Measurements from ENCODE around the gene GIPC3. TPM values are rescaled to one million over a fixed set of nuclear protein-coding genes. Genes with fewer than 3 reads are reported as not detected.

GIPC3 gene, protein sequence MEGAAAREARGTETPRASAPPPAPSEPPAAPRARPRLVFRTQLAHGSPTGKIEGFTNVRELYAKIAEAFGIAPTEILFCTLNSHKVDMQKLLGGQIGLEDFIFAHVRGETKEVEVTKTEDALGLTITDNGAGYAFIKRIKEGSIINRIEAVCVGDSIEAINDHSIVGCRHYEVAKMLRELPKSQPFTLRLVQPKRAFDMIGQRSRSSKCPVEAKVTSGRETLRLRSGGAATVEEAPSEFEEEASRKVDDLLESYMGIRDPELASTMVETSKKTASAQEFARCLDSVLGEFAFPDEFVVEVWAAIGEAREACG
- 0.27 to 0.42 TPM (median 0.31 TPM) in 5 replicates for total RNA-seq (2022; extraction: Qiagen RNA extraction; ENCODE audit: low read depth)

DNA sequence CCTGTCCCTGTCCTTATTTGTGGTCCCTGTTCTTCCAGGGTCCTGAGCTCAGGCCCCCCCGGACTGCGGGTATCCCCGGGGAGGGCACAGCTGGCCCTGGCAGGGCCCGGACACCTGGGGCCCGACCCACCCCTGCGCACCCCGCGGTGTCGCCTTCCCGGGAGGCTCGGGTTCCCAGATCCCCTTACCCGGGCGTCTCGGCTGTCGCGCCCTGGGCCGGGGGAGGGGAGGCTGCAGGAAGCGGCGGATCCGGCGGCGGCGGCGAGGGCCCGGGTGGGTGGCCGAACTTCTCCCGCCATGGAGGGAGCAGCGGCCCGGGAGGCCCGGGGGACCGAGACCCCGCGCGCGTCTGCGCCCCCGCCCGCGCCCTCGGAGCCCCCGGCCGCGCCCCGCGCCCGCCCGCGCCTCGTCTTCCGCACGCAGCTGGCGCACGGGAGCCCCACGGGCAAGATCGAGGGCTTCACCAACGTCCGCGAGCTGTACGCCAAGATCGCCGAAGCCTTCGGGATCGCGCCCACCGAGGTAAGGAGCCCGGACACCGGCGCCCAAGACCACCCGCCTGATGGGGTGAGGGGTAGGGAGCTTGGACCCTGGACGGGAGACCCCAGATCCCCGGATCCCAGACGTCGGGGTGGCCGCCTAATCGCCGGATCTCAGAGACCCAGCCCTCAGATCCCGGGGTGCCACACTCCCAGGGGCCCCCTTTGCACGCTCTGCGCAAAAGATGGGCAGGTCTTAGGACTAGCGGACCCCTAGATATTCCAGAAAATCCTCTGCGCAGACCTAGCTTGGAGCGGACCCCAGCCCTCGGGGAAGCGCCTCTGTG is at the start of gene GIPC3:
Gene GIPC3, plus strand, starts transcription at position 178 of the 826 bp plus-strand sequence. Its CDS starts 120 bp downstream, at position 298.

DNA sequence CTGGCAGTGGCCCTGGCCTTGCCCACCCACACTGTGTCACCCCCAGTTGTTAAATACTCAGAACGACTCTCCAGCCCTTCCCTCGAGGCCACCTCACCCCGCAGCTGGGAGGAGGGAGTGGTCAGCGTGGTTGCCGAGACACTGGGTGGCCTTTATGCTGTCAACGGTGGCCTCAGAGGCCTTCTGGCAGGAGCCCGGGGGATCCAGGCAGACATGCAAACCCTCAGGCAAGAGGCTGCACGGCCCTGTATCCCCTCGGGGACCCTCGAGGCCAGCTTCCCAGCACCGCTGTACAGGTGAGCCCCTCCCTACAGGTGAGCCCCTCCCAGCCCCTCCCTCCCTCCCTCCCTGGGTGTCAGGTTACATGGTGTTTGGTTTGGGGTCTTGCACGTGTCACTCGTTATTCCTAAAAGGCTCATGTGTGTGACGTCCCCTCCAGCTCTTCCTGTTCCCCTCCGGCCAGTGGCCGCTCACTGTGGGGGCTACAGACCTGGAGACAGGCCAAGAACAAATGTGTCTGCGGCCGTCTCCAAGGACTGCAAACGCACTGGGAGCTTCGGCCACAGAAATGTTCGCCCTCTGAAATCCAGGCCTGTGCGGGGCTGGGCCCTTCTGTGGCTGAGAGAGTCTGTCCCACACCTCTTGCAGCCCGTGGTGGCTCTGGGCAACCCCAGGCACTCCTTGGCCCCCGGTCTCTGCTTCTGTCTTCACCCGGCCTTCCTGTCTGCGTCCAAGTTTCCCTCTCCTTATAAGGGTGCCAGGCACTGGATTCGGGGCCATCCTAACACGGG is 46.1 kb upstream of the GIPC3 start, which contains the start of gene TEKTIP1:
Gene TEKTIP1, plus strand, starts transcription at position 210 of the 791 bp plus-strand sequence. Its CDS starts 4 bp downstream, at position 214.

DNA sequence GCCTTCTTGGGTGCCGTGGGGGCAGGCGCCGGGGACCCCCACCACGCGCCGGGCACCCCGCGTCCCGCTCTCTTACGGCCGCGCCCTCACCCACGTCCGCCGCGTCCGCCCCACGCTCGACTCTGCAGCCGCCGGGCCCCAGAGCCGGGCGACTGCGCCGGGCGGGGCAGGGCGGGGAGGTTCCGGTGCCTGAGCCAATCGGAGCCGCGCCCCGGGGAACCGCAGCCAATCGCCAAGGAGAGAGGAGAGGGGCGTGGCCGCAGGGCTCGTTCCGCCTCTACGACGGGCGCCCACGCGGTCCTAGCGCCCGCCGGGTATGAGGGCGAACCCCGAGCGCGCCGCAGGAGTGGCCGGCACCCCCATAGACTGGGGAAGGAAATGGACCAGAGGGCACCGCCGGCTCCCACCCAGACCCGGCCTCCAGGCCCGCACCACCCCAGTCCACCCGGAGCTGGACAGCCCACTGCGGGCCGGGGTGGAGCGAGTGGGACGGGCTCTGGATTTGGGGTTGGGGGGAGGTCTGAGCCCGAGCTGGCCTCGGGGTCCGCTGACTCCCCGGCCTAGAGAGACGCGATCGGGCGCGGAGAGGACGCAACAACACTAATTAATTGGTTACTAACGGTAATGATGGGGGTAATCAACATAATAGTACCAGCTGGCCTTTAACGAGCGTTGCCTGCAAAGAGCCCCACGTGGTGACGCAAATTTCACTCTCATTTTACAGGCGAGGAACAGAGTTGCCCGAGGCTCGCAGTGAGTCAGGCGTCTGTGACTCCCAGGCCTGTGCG is 27.6 kb upstream of the GIPC3 start, which contains the start of gene MFSD12:
Gene MFSD12, minus strand, starts transcription at position 126 of the 788 bp plus-strand sequence. CDS start 183 bp downstream, outside the sequence.

DNA sequence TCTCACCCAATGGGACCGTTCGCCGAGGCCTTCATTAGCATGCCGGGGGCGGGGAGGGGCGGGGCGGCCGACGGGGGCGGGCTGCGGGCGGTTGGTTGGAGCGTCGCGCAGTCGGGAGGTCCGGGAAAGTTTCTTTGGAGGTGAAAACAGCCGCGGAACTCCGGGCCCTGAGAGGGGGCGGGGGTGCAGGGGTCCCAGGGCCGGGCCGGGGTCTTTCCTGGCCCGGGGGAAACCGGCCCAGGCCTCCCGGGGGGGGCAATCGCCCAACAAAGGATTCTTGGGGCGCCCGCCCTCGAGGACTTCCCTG is 12.5 kb upstream of the GIPC3 start, which contains the start of gene HMG20B:
Gene HMG20B, plus strand, starts transcription at position 90 of the 307 bp plus-strand sequence. CDS start 366 bp downstream, outside the sequence.

DNA sequence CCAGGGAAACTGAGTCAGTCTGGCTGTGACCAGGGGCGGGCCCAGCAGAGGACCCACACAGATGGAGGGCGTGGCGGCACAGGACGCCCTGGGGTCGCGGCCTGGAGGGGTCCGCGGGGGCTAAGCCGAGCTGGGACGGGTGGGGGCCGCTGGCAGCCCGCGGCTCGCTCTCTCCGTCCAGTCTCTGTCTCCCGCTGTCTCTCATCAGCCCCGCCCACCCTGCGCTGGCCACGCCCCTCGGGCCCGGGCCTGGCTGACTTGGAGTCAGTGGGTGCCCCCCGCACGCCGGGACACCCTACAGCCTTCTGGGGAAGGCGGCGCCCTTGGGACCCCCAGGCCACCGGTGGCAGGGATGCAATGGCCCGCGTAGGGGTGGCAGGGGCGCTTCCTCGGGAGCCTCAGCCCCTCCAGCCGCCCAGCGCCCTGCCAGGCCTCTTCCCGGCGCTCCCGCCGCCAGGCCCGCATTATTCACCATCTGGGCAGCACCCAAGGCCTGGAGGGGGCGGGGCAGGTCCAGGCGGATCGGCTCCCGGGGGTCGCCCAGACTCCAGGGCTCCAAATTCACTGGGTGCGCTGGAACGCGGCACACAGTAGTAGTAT is 21.5 kb downstream of the GIPC3 start, which contains the start of gene TBXA2R:
Gene TBXA2R, minus strand, starts transcription at position 186 of the 600 bp plus-strand sequence. CDS start 6,241 bp downstream, outside the sequence.

DNA sequence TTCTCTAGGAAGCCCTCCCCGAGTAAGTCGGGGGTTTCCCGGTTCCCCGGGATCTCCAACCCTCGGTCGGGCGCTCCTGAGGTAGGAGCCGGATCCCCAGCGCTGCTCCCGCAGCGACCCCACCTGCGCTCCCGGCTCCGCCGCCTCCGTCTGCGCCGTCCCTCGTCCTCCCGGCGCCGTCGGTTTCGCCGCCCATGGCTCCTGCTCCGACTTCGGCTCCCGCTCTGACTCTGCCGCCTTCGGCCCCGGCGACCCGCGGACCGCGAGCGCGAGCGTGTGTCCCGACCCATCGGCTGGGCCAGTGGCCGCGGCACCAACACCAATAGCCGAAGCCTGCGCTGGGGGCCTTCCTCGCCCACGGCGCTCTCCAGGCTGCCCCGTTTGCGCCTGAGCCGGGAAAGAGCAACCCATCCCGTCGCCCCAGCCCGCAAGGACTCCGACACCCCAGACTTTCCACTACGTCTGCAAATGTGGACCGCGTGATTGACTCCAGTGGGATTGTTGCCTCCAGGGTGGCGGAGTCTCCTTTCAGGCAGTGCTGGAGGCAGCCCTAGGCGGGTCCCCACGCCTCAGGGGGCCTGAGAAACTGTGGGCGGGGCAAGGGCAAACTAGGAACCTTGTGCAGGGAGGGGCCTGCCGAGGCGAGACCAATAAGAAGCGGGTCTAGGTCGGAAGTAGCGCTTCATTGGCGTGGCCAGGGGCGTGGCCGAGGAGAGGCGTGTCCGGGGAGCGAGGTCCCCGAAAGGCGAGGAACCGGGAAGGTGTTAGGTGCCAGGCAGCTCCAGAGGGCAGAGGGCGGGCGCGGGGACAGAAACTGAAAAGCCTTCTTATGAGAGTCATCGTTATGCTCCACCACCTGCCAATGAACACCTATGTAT is 41.4 kb downstream of the GIPC3 start, which contains the start of gene CACTIN:
Gene CACTIN, minus strand, starts transcription at position 318 of the 878 bp plus-strand sequence. Its CDS starts 28 bp downstream, at position 290.

Other genes with a start within 250 kb of the GIPC3 start
- gene NFIC, start 218.9 kb upstream of the GIPC3 start, total RNA-seq (2022; extraction: Qiagen RNA extraction; ENCODE audit: low read depth) = 34.2 to 42.9 TPM (median 39.8 TPM) in 5 replicates
- gene SMIM24, start 105.0 kb upstream of the GIPC3 start, total RNA-seq (2022; extraction: Qiagen RNA extraction; ENCODE audit: low read depth) = 0.22 to 1.0 TPM (median 0.44 TPM) in 5 replicates
- not detected in 5 replicates for gene SMIM44, start 102.0 kb upstream of the GIPC3 start, total RNA-seq (2022; extraction: Qiagen RNA extraction; ENCODE audit: low read depth)
- gene DOHH, start 84.8 kb upstream of the GIPC3 start, total RNA-seq (2022; extraction: Qiagen RNA extraction; ENCODE audit: low read depth) = 13.6 to 18.9 TPM (median 18.0 TPM) in 5 replicates
- gene FZR1, start 79.2 kb upstream of the GIPC3 start, total RNA-seq (2022; extraction: Qiagen RNA extraction; ENCODE audit: low read depth) = 22.7 to 40.0 TPM (median 35.7 TPM) in 5 replicates
- gene TEKTIP1, start 46.3 kb upstream of the GIPC3 start, total RNA-seq (2022; extraction: Qiagen RNA extraction; ENCODE audit: low read depth) = not detected in 5 replicates
- 115 to 157 TPM (median 152 TPM) in 5 replicates for gene MFSD12, start 27.9 kb upstream of the GIPC3 start, total RNA-seq (2022; extraction: Qiagen RNA extraction; ENCODE audit: low read depth)
- 46.3 to 67.7 TPM (median 63.2 TPM) in 5 replicates for gene HMG20B, start 12.5 kb upstream of the GIPC3 start, total RNA-seq (2022; extraction: Qiagen RNA extraction; ENCODE audit: low read depth)
- gene TBXA2R, start 21.4 kb downstream of the GIPC3 start, total RNA-seq (2022; extraction: Qiagen RNA extraction; ENCODE audit: low read depth) = 0.74 to 1.2 TPM (median 0.99 TPM) in 5 replicates
- gene CACTIN, start 41.3 kb downstream of the GIPC3 start, total RNA-seq (2022; extraction: Qiagen RNA extraction; ENCODE audit: low read depth) = 12.6 to 19.7 TPM (median 17.5 TPM) in 5 replicates
- gene PIP5K1C, start 115.0 kb downstream of the GIPC3 start, total RNA-seq (2022; extraction: Qiagen RNA extraction; ENCODE audit: low read depth) = 9.9 to 13.2 TPM (median 12.1 TPM) in 5 replicates
- gene TJP3, start 122.9 kb downstream of the GIPC3 start, total RNA-seq (2022; extraction: Qiagen RNA extraction; ENCODE audit: low read depth) = 0.49 to 1.3 TPM (median 0.90 TPM) in 5 replicates
- 8.6 to 13.1 TPM (median 12.1 TPM) in 5 replicates for gene APBA3, start 176.2 kb downstream of the GIPC3 start, total RNA-seq (2022; extraction: Qiagen RNA extraction; ENCODE audit: low read depth)
- 64.2 to 84.4 TPM (median 68.8 TPM) in 5 replicates for gene MRPL54, start 177.2 kb downstream of the GIPC3 start, total RNA-seq (2022; extraction: Qiagen RNA extraction; ENCODE audit: low read depth)
- not detected in 5 replicates for gene RAX2, start 186.8 kb downstream of the GIPC3 start, total RNA-seq (2022; extraction: Qiagen RNA extraction; ENCODE audit: low read depth)
- 0.94 to 1.8 TPM (median 1.2 TPM) in 5 replicates for gene MATK, start 200.9 kb downstream of the GIPC3 start, total RNA-seq (2022; extraction: Qiagen RNA extraction; ENCODE audit: low read depth)

All from A549 treated with GW870086 at 1 μM for 4 hours (cell line).